GM19099 (cell line): ENCODE measurements around the gene TANC1.

Experiments used
- POLR2A ChIP-seq: IDR thresholded peaks from 3 replicates; pipeline ENCODE4 v1.6.1; 2011; ENCODE audit warnings: low read depth; ENCODE audit not compliant: insufficient read length; ENCODE audit errors: extremely low read depth

TANC1 gene

DNA sequence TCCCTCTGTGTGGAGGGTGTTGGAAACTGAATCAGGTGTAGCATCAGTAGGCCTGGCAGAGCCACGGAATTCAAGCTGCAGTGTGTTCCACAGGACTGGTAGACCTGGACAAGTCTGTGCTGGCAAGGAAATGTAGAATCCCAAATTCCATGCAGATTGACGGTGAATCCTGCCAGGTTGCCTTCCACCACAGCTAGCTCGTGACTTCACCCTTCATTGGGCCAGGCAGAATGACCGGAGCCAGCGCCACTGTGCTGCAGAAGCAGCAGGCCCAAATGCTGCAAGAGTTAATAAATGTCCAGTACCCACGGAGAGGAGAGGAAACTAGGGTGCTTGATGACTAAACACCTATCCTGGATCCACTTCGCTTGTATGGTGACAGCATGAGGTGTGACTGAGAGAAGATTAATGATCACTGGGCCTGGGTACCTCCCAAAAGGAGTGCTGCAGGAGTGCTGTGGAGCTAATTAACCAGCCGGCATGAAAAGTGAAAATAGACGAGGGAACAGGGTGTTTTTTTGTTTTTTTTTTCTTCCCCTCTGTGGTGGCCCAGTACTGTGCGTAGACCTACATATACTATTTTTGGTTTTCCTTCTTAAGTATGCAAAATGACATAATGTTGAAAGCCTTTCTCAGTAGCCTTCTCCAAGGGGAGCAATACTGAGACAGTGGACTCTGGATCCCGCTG, 122.2 kb downstream of the TANC1 start:
- TF ChIP-seq POLR2A: no peak

DNA sequence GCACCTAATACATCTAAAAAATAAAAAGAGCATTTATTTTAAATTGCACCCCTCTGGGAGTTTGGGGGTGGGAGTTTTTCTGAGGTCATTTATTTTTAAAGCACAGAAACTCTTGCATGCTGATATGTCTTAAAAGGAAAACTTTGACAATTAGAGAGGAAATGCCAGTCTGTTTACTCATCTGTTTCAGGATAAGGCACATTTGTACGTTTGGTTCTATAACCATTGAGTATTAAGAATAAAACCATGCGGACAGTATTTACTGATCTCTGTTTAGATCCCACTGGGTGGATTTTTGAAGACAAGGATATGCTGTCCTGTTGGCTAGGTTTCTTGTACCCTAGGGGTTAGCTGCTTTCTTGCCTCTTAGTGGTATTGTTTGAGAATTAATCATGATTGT, 122.9 kb downstream of the TANC1 start:
- no peak for TF ChIP-seq POLR2A

GRCh38 chr2:159091976-159092375, 123.5 kb downstream of the TANC1 start:
- no peak for TF ChIP-seq POLR2A

GRCh38 chr2:159093497-159093896, 125.1 kb downstream of the TANC1 start:
- TF ChIP-seq POLR2A: no peak

DNA sequence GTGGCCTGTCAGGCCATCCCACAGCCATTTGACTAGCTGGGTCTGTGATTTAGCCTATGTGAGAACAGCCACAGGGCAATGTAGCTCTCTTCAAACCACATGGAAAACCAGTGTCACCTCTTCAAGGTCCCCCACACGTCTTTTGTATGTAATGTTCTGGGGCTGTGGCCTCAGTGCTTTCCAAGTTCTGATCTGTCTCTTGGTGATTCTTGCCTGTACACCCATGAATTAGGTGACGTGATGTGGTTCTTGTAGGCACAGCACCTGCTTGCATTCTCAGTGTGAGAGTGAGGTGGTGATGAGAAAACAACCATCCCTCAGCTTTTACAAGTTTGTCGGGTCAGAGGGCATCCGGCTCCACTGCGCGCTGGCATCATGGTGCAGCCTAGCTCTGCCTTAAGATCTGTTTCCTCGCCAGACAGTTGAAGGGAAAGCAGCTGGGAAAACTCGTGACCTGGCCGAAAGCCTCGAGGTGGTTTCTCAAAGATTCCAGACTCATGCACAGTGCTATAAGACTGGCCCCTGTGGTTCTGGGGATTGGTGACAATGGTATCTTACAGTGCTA, 125.8 kb downstream of the TANC1 start:
- no peak for TF ChIP-seq POLR2A

- no peak for TF ChIP-seq POLR2A
These were observed 127.4 kb downstream of the TANC1 start for GRCh38 chr2:159095813-159096212.

- TF ChIP-seq POLR2A: no peak
These were observed 128.5 kb downstream of the TANC1 start for GRCh38 chr2:159096901-159097300.

DNA sequence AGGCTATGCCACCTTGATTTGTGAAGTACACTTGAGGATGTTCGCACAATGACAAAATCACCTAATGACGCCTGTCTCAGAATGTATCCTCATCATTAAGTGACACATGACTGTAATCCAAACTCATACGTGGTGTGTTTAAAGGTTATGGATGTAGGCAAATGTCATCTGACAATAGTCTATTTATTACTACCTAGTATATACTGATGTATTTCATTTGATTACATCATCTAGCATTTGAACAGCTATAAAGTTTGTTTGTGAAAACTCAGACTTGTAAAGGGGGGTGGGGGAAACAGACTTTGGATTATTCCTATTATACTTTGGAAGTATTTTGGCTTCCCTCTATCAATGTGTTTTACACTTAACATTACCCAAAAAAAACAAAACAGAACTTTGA, 129.9 kb downstream of the TANC1 start:
- no peak for TF ChIP-seq POLR2A

- no peak for TF ChIP-seq POLR2A
These were observed 130.5 kb downstream of the TANC1 start for GRCh38 chr2:159098921-159099411.

DNA sequence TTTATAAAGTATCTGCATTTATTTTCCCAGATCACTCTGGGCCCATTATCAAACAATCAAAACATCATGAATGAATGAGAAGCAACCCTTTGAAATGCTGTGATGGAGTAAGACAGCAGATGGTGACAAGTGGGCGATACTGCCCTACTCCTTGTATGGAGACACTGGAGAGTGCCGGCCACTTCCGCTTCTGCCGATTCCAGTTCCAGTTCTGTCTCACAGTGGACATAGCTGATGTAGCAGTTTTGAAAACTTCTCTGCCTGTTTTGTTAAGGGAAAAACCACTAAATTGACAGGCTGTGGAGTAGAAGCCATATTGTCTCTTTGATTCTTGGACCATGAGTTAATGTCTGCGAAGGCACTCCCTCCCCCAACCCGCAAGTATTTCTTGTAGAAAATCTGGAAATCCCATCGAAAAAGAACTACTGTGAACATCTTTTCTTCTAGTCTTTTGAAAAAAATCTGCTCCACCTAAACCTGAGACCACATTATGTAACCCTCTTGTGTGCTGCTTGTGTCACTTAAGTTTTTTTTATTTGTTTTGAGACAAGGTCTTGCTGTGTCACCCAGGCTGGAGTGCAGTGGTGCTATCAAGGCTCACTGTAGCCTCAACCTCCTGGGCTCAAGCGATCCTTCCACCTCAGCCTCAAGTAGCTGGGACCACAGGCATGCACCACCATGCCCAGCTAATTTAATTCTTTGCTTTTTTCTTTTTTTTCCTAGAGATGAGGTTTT, 133.5 kb downstream of the TANC1 start:
- TF ChIP-seq POLR2A: no peak

- no peak for TF ChIP-seq POLR2A
These were observed 135.0 kb downstream of the TANC1 start for GRCh38 chr2:159103411-159103810.

DNA sequence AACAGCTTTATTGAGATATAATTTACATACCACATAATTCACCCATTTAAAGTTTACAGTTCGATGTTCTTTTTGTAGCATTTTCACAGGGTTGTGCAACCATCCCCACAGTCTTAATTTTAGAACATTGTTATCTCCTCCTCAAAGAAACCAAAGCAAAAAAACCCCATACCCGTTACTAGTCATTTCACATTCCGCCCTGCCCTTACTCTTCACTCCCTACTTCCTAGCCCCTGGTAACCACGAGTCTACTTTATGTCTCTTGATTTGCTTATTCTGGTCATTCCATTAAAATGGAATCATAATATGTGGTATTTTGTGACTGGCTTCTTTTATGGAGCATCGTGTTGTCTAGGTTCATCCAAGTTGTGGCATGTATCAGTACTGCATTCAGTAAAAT, 137.7 kb downstream of the TANC1 start:
- TF ChIP-seq POLR2A: no peak

GRCh38 chr2:159108181-159108893, 139.9 kb downstream of the TANC1 start:
- no peak for TF ChIP-seq POLR2A

DNA sequence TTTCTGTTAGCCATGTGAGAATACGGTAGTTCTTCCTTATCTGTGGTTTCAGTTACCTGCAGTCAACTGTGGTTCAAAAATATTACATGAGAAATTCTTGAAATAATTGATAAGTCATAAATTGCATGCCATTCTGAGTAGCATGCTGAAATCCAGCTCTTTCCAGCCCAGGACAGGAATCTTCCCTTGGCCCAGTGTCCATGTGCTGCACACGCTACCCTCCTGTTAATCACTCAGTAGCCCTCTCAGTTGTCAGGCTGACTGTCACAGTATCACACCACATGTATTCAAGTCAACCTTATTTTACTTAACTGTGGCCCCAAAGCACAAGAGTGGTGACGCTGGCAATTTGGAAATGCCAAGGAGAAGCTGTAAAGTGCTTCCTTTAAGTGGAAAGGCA, 141.1 kb downstream of the TANC1 start:
- no peak for TF ChIP-seq POLR2A

GRCh38 chr2:159110784-159111183, 142.3 kb downstream of the TANC1 start:
- no peak for TF ChIP-seq POLR2A

GRCh38 chr2:159111346-159111927, 143.0 kb downstream of the TANC1 start:
- no peak for TF ChIP-seq POLR2A

GRCh38 chr2:159114835-159115234, 146.4 kb downstream of the TANC1 start:
- TF ChIP-seq POLR2A: no peak
